ENCODE measurements around the gene ACACA.

Gene ACACA

GRCh38 chr17:37361543-37361942 is 45.1 kb downstream of the ACACA start (continued):
- TF ChIP-seq ZSCAN18 (tag by site-specific recombination; IDR thresholded peaks at IDR 0.05) (no peak), ZNF335 (tag by site-specific recombination; conservative IDR thresholded peaks at IDR 0.05) (no peak), ZNF175 (tag by site-specific recombination; IDR thresholded peaks at IDR 0.05) (no peak), SCRT1 (tag by site-specific recombination; IDR thresholded peaks at IDR 0.05; ENCODE audit: borderline replicate concordance) (no peak), ZNF214 (tag by site-specific recombination; IDR thresholded peaks at IDR 0.05; ENCODE audit: borderline replicate concordance) (no peak), PRDM1 (tag by site-specific recombination; IDR thresholded peaks at IDR 0.05) (no peak), ZEB2 (tag by site-specific recombination; IDR thresholded peaks at IDR 0.05) (no peak), ZNF280D (tag by site-specific recombination; IDR thresholded peaks at IDR 0.05) (no peak), ZNF23 (tag by site-specific recombination; IDR thresholded peaks at IDR 0.05; ENCODE audit: borderline replicate concordance) (no peak), ZNF571 (tag by site-specific recombination; IDR thresholded peaks at IDR 0.05) (no peak), ZNF26 (tag by site-specific recombination; IDR thresholded peaks at IDR 0.05) (no peak), ZNF280C (tag by site-specific recombination; IDR thresholded peaks at IDR 0.05) (no peak), HOXD13 (CRISPR knock-in tag; IDR thresholded peaks at IDR 0.05; ENCODE audit: borderline replicate concordance) (no peak), ZNF658 (tag by site-specific recombination; IDR thresholded peaks at IDR 0.05) (no peak), PRDM10 (tag by site-specific recombination; IDR thresholded peaks at IDR 0.05) (peak; percentile 91), ZNF138 (tag by site-specific recombination; IDR thresholded peaks at IDR 0.05; ENCODE audit: borderline replicate concordance) (no peak), BCL11A (tag by site-specific recombination; IDR thresholded peaks at IDR 0.05; ENCODE audit: low read depth) (no peak), ZNF239 (tag by site-specific recombination; IDR thresholded peaks at IDR 0.05) (no peak), ZBTB48 (tag by site-specific recombination; IDR thresholded peaks at IDR 0.05) (no peak; the same call in 1 of the 2 replicates), GLIS1 (tag by site-specific recombination; IDR thresholded peaks at IDR 0.05) (no peak), ZNF624 (tag by site-specific recombination; IDR thresholded peaks at IDR 0.05) (no peak), ZNF354C (tag by site-specific recombination; IDR thresholded peaks at IDR 0.05; ENCODE audit: borderline replicate concordance, low read depth) (no peak), INSM2 (tag by site-specific recombination; IDR thresholded peaks at IDR 0.05) (no peak), ZNF48 (tag by site-specific recombination; IDR thresholded peaks at IDR 0.05) (no peak), ZNF341 (tag by site-specific recombination; IDR thresholded peaks at IDR 0.05; ENCODE audit: low read depth) (peak; percentile 50), KLF10 (tag by site-specific recombination; IDR thresholded peaks at IDR 0.05) (no peak), ZNF558 (tag by site-specific recombination; IDR thresholded peaks at IDR 0.05) (no peak), ZNF530 (tag by site-specific recombination; IDR thresholded peaks at IDR 0.05; ENCODE audit: low read depth) (no peak)

Data from HEK293 (cell line).